Limb (tissue), 2 donors: Measurements from ENCODE around the gene CELF2.

Experiments
- DNase-seq, 2 donors: peaks; one replicate each; pipeline ENCODE4 v3.0.0-alpha.2; 2016; ENCODE audit errors: extremely low spot score in 2 of 2

The CELF2 gene

DNA sequence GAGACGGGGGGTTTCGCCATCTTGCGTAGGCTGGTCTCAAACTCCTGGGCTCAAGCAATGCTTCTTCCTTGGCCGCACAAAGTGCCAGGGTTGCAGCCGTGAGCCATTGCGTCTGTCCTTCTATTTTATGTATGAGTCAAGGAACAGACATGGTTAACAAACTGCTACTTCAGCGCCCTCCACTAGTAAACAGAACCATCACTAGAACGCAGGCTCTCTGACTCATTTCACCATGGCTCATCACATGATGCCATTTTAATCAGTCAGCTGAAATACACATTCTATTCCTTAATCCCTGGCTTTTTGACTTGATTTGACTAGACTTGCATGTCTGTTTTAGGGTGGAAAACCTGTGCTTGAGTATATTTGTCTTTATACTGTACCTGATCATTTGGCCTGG is 41.3 kb downstream of the CELF2 start:
- DNase-seq, result no peak

DNA sequence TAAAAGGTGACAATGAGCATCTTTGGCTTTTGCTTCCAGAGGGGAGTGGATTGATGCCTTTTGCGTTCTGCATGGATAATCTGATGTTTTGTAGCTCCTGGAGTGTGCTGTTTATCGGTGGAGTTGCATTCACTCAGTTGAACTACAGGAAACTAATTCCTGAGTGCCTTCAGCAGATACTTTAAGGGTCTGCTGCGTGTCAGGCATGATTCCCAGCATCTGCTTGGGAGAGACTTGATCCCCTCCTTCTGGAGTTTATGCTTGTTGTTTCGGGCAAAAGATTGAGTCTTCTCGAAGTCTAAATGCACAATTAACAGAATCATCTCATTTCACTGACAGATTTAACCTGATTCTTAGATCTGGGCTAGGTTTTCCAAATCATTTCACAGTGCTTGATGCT is 46.2 kb downstream of the CELF2 start:
- DNase-seq, result no peak

- no peak for DNase-seq
Measured at GRCh38 chr10:11064832-11065231, 47.2 kb downstream of the CELF2 start.

- DNase-seq, result no peak
Measured at GRCh38 chr10:11065567-11065966, 47.9 kb downstream of the CELF2 start.

GRCh38 chr10:11066520-11066919 is 48.8 kb downstream of the CELF2 start:
- DNase-seq, result no peak

- no peak for DNase-seq
Measured at GRCh38 chr10:11068861-11069633, 51.4 kb downstream of the CELF2 start.

GRCh38 chr10:11073410-11073809 is 55.7 kb downstream of the CELF2 start:
- no peak for DNase-seq

- DNase-seq, result no peak
Measured at GRCh38 chr10:11074536-11075267, 57.0 kb downstream of the CELF2 start.

GRCh38 chr10:11076221-11076620 is 58.5 kb downstream of the CELF2 start:
- no peak for DNase-seq

DNA sequence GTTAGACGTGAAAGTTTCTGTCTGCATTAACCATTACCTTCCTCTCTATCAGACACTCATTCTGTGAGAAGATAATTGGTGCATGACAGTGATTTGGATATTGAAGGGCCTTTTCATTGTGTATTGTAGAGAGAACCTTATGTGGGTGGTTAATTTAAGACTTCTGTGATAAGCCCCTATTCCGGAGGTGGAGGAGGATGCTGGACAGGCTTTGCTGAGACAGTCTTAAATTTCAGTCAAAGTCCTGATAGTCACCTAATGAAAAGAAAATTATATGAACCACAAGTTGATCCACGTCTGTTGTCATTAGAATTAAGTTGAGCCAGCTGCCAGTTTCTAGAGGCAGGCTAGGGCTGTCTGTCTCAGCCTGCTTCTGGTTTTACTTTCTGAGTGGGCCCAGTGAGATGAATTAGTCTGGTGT is 62.9 kb downstream of the CELF2 start:
- DNase-seq, result no peak

GRCh38 chr10:11081408-11081807 is 63.7 kb downstream of the CELF2 start:
- DNase-seq, result no peak

GRCh38 chr10:11082526-11082925 is 64.9 kb downstream of the CELF2 start:
- no peak for DNase-seq

GRCh38 chr10:11083051-11083450 is 65.4 kb downstream of the CELF2 start:
- DNase-seq, result no peak

DNA sequence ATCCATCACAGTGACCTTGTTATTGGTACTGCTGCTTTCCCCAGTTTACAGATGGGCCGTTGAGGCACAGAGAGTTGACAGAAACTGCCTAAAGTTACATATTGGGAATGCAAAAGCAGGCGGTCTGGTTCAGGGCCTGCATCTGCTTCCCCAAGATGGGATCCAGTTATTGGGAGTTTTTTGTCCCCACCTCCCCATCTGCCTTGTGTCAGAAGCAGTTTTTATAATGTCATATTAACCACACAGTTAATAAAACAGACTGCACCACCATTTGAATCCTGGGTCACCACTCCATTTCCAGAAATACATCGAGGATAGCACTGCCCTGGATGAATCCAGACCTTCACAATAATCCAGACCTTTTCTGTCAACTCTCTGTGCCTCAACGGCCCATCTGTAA is 67.9 kb downstream of the CELF2 start:
- no peak for DNase-seq

- DNase-seq, result no peak
Measured at GRCh38 chr10:11086177-11086840, 68.6 kb downstream of the CELF2 start.

DNA sequence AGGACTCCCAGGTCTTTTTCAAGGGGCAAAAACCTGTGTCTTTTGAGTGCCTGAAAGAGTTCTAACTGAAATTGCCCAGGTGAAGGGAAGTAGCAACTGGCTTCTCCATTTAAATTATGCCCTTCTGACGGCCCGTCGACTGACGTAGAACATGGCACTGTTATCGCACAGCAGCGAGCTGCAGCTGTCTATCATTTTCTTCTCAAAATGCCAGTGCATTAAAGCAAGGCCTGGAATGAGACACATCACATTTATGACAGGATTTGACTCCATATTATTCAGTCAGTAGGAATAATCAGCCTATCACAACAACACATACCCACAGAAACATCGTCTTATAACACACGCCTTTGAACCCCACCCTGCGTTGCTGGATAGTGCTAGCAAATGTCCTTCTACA is 69.7 kb downstream of the CELF2 start:
- DNase-seq, result no peak

GRCh38 chr10:11088709-11089108 is 71.0 kb downstream of the CELF2 start:
- no peak for DNase-seq

DNA sequence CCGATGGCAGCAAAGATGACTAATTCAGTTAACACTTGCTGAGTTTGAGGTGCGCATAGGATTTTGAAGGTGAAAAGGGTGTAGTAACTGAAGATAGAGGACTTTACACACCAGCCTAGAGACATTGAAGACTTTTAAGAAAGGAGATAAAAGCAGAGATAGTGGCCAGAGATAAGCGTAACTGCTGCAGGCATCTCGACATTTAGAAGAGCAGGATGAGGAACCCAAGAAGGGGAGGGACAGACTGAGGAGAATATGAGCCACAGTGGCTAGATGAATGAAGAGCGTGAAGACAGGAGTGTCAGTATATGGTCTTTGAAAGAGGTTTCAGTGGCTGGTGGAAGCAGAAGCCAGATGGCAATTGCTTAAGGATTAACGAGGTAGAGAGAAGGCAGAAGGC is 71.6 kb downstream of the CELF2 start:
- DNase-seq, result no peak

DNA sequence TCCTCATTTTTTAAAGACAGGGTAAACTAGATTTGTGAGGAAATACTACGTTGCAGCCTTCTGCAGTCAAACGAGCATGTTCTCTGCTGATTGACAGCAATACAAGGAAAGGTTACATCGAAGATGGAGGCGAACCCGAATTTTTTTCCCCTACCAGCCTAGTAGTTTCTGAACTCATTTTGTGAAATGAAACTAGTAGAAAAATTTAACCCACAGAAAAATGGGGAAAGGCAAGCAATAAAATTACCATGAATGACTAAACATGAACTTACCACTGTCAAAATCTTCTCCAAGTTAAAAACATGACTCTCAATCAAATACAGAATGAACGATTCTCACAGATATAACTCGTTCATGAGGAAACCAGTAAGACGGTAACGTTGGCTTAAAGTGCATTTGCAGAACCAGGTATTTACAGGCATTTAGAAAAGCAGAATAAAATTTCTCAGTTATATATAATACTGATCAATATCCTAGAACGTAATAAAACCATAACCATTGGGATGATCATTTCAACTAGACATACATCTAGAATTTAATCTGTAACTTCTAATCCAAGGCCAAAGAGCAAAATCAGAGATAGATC is 73.9 kb downstream of the CELF2 start:
- DNase-seq, result no peak

- DNase-seq, result no peak
Measured at GRCh38 chr10:11093771-11094736, 76.4 kb downstream of the CELF2 start.

DNA sequence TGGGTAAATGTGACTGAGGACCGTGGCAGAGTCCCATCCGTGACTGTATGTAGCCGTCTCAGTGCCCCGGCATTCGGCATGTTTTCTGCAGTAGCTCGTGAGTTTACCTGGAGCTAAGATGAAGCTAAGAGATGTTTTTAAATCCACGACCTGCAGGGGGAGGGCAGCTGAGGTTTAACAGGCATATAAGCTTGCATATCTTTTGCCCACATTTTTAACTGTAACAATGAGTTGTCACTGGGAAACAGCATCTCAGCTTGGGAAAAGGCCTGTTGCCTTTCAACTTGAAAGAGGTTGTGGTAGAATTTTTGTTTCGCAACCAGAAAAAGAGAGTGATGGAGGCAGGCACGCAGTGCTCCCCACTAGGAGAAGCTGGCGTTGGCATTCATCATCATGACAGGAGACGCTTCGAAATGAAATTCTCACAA is 77.7 kb downstream of the CELF2 start:
- DNase-seq, result no peak
